NCI-H446 treated with DMSO at 0.1 percent for 48 hours (cell line): ENCODE data around the gene CYTH1.
A peak's percentile ranks its signal among the peaks of the same experiment; 100 is the strongest.

Experiments used
- DNase-seq: peaks from one replicate; lab custom pipeline; 2025; lab: John Stamatoyannopoulos, UW

The CYTH1 gene

DNA sequence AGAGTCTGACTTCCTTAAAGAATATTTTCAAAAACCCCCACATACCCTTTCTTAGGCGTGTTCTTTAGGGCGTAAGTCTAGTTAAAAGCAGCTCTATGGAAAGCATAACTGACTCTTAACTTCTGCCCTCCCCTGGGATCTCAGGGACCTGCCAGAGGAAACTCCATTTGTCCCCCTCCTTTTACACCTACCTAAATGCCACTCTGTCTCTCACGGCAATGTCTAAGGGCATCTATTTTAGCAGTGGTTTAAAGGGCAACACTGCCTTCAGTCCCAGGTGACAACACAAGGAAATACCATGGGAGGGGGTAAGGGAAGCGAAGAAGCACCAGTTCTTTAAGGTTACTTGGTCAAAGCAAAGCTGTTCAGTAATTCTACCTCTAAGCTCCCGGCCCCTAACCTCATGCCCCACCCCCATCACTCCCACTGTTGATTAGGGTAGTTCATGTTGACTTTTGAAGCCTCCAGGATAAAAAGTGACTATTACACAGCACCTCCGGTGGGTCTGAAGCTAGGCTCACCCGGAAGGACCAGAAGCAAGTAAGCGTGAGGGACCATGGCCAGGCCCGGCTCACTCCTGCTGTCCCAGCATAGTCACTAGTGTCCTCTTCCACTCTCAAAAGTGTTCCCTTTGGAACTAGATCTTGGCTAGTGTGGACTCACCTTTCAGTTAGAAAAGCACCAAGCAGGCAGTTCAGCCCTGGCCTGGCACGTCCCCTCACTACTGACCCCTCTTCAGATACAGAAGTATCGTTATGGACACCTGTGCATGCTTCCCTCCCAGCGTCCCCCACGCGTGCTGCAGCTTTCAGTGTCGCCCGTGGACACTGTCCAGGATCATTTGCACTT lies 47.1 kb downstream of the CYTH1 start:
- DNase-seq, result no peak

DNA sequence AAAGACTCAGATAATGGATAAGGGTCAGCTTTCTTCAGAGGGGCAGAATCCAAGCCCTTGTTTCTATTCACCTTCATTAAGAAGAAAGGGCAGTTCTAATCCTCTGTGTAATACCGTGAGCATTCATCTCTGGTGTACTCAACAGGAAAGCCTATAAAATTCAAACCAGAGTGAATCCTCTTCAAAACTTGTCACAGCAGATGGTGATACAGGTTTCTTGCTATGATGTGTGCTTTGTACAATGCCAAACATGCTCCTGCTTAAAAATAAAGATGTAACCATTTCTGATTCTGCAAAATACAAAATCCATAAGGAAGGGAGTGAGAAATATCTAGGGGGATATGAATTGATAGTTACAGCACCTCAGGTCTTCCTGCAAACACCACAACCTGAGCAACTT lies 49.7 kb downstream of the CYTH1 start:
- DNase-seq, result no peak

DNA sequence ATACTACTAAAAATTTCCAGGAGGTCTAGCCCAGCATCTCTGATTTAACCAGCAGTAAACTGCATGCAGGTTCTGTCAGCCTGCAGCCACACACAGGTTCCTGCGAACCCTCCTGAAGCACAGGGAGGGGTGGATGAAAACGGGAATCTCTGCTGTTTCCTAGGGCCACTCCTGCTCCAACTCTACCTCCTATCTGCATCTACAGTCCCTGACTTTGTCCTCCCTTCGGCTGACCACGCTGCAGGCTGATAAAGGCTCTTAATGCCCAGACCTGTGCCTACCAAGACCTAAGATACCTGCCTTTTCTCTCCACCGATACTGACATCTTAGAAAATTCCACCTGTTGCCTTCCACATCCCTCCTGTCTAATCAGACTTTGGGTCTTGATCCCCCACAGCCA lies 50.2 kb downstream of the CYTH1 start:
- no peak for DNase-seq

DNA sequence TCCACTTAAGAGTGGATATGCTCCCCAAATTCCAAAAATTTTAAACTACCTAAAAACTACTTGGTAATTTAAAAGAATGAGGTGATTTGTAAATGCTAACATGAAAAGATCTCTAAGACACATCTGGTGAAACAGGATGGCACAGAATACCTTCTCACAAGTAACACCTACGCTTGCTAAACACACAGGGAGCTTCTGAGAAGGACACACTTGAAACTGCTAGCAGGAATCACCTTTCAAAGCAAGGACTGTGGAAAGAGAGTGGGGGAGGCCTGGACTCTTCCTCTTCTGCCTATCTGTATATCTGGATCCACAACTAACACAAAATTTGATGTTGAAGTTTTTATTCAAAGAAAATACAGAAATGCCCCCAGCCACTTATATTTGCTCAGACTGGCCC lies 52.4 kb downstream of the CYTH1 start:
- no peak for DNase-seq

DNA sequence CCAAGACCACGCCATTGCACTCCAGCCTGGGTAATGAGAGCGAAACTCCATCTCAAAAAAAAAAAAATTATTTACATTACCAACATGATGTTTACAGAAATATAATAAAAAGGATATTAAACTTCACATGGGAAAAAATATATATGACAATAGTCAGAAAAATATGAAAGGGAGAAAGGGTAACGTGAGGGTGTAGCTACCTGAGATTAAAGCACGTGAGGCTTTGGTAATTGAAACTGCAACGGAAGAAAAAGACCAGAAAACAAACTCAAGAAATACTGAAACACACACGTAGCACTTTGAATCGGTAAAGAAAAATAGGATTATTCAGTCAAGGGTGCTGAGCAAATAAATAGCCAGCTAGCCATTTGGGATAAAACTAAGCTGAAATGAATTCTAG lies 53.6 kb downstream of the CYTH1 start:
- DNase-seq, result no peak

DNA sequence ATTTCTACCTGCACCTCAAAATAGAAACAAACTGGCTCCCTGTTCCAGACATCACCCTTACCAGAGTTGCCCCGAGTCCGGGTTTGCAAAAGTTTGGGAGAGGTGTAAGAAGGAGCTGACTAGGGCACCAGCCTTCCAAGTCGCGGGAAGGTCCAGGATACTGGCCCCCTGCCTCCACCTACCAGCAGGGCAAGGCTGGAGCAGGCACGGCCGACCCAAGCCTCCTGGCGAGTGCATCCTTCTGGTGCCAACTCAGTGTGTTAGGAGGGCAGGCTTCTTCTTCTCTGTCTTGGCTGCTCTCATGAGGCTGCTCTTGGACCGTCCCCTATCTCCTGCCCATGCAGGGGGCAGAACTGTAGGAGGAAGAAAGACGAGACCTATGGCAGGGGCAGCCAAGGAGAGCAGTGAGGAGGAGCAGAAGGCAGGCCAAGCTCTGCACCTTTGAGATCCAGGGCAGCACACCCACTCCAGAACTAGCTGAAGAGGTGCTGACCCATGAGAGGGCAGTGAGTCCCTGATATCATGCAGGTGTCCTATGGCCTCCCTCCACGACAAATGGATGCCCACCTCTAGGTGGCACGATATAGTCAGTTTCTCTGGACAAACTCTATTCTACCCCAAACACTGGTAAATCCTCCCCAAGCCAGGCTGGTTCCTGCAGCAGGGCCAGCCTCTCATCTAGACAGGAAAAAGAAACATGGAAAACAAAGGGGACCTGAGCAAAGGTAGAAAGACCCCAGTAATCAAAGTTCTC lies 54.4 kb downstream of the CYTH1 start:
- no peak for DNase-seq

DNA sequence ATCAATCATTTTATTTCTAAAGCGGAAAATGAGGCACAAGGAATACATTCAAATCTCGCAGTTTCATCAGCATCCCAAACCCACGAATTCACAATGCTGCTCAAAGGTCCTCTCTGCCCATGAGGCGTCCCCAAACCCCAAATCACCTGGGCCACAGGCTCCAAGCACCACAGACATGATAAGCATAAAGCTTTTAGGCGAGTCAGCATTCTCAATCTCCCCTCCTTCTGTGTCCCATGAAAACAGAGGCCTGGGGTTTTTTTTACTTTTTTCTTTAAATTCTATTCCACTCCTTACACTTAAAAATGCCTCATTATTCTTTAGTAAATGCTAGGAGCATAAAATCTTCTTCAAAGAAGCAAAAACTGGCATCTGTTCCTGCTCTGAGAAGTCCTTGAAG lies 55.0 kb downstream of the CYTH1 start:
- DNase-seq, result no peak

DNA sequence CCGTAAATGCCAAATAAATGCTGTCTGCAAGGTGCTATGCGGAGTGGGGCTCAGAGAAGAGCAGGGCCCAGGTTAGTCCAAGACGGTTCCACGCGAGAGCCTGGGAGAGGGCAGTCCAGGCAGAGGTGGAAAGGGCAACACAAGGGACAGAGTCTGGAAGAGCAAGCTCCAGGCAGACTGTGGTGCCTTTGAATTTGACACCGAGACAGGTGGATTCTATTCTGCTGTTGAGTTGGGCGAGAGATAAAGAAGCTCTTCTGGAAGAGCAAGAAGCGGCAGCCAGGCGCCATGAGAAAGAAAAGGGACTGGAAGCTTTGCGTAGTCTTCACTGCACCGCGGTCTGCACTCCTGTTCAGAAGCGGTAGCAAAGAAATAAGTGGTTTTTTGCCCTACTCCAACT lies 55.6 kb downstream of the CYTH1 start:
- DNase-seq, result no peak

DNA sequence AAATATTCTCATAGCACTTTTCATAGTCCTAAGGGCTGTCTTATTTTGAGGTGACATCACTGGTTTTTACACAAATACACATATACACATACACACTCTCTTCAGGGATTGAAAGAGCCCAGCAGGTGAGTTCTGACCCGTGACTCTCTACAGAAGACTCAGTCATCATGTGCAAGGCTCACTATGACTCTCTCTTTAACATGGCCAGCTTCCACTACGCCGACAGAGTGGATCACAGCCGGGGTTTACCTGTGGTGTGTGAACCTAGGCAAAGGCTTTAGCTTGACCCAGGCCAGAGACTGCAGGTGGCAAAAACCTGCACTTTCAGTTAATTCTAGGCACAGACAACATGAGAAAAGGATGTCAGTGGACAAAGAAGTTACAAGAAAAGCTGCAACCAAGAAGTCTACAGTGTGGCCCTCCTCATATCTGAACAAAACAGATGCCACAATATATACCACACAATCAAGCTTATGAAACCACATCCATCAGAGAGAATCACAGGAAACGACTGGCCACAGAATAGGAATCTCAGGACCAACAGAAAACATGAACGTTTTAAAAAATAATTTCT lies 56.5 kb downstream of the CYTH1 start:
- no peak for DNase-seq

DNA sequence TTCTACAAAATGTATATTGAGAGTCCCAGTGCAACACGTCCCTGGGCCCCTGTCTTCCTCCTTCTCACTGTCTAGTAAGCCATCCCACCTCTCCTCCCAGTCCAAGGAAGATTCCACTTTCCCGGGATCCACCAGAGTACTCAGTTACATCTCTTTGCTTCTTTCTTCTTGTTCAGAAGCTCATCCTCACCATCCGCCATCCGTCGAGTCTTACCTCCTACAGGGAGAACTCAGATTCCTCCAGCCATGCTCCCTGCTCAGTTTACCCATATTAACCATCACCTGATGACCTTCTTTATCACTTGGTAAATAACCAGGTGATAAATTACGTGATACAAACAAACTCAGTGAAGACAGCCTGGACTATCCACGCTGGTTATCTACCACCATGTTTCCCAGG lies 57.1 kb downstream of the CYTH1 start:
- DNase-seq, result no peak

DNA sequence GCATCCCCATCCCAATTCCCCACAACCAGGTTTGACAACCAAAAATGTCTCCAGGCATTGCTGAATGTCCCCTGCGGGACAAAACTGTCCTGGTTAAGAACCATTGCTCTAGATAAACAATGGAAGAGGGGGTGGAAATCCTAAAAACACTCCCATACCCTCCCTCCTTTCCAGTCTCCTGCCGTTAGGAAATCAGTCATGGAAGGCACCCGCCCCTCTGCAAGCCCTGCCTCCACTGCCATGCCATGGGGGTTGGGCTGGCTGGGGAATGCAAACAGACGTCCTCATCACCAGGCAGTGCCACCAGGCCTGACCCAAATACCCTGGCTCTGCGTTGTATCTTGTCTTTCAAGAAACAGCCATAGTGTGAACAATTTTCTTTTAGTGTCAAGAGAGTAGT lies 57.5 kb downstream of the CYTH1 start:
- no peak for DNase-seq

DNA sequence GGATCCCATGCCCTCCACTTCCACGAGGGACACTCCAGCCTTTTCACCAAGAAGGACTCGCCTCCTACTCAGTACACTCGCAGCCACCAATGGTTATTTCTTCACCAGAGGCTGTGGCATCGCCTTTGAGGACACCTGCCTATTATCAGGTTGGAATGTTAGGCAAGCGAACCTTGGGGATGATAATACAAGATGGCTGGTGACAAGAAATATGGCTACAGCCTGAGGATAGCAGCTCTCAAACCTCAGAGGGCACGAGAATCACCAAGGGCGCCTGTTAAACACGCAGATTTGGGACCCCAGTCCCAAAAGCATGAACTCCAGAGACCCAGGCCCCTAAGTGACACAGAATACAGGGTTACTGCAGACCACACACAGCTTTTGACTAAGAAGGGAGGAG lies 58.1 kb downstream of the CYTH1 start:
- DNase-seq, result no peak

DNA sequence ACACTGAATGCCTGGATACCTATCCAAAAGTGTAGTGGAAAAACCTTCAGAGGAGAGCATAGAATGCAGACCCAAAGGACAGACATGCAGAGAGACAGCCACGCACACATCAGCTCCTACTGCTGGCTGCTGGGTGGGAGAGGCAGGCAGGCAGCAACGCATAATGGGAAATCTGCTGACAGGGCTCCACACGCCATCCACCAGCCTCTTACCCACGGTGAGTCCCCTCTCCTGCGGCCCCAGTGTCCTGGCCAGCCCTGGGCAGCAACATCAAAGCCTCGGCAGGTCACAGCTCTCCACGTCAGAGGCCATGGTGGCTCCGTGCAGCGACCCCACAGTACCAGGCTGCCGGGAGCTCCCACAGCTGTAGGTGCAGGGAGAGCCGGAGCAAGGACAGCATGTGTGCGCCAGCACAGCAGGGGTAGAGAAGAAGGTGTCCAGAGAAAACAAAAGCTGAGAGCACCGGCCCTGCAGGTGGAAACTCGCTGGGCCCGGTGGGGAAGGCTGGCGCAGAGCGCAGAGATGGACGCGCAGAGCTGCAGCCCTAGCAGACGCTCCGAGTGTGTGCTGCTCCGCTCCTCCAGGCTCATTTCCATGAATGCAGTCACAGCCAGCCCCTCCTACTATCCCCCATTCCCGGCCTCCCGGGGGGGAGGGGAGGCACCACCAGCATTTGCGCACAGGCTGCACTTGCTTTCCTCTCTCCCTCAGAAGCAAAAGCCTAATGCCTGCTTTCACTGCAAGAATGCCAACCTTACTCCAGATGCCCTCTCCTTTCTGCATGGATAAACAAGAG lies 58.9 kb downstream of the CYTH1 start:
- DNase-seq, result no peak

DNA sequence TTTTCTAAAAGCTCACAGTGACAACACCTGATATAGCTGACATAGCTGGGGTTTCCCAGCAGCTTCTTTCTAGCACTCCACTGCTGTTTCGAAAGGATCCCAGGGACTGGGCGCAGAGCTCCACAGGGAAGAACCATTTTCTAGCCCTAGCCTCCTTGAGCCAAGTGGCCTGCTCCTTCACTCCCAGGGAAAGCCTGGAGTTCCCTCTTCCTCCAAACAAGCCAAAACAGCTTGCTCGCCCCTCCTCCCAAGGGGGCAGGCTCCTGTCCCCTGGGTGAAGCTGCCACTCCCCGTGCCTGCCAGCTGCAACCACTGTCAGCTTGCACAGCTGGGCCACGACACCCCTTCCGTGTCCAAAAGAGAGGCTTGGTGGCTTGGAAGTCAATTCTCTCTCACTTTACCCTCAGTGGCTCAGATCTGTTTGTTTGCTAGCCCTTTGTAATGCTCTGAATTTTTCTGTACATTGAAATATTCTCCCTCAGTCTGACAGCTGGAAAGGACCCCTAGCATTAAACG lies 59.8 kb downstream of the CYTH1 start:
- no peak for DNase-seq

DNA sequence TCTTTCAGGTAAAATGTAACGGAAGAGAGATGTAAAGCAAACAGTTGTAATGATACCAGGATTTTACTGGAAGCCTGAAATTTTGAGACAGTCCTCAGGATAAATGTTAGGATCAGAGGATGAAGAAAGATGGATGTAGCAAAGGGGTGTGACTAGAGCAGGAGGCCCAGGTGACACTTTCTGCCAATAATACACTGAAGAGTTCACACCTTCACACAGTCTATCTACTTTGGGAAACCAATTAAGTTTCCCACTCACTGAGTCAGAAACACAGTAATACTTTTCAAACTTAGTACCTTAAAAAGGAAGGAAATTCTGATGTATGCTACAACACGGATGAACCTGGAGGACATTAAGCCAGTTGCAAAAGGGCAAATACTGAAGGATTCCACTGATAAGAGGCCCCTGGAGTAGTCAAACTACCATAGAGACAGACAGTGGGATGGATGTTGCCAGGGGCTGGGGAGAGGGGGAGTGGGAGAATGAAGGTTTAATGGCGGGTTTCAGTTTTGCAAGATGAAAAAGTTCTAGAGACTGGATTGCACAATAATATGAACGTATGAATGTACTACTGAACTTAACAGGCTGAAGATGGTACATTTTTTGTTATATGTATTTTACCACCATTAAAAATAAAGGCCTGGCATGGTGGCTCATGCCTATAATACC lies 62.3 kb downstream of the CYTH1 start:
- DNase-seq, result no peak

DNA sequence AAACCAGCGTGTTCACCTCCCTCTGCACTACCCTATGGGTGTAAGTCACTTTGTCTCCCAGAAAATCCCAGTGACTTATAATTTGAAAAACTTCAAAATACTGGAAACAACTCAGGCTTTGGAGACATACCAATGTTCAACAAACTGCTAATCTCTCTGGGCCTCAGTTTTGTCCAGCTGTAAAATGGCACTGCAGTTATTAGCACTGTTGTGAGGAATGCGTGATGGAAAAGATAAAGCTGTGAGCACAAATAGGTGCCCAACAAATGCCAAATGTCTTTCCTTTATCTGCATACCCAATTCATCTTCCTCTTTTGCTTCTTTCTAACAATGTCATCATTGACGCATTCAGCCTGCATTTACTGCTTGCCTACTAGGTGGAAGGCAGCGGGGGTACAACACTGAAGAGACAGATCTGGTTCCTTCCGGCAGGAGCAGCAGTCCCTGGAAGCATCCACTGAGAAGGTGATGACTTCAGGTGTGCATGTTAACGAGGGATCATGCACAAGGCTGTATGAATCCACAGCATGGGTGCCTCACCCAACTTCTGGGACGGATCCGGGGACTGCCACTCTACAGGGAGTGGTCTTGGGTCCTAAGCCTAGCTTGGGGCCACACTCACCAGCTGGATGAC lies 63.4 kb downstream of the CYTH1 start:
- DNase-seq, result no peak

DNA sequence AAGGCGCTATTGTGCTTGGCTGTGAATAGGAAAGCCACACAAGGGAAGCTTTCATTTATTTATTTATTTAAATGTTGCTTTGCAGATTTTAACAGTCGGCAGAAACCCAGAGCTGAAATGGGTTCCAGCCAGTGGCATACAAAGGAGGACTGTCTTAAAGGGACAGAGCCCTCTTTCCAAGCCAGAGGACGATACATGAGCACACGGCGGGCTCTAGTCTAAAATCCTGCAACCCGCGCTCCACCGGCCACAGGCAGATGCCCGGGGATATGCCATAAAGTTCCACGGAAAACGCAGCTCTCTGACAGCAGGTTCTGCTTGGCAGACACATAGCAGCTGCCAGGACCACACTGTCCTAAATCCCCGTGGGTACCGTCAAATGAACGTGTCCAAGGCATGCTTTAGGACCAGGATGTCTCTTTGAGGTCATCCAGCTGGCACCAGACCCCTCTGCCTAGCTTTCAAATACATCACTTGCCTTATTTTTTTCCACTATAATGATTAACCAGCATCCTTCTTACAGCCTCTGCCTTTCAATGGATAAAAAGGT lies 64.6 kb downstream of the CYTH1 start:
- DNase-seq, result peak; percentile 71

DNA sequence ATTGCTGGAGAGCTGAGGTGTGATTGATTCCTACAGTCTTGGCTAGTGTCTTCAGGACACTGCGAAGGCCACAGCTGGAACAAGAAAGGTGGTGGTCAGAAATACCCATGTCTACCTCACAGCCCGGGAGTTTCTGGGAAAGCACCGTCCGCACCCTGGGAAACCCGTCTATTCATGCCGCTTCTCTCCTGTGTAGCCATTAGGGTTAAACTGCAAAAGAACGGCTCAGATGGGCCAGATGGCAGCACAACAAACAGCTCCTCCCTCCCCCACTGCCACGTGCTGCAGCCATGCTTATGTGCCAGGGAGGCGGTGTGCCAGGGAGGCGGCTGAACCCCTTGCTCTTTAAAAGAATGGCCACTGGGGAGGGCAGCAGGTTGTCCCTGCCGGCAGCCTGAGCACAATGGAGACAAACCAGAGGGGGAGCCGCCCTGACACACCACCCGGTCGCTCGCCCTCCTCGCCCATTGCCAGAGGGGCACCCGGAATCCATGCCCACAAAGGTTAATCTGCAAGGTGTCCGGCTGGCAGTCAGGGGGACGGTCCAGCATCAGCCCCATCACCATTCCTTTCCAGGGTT lies 65.2 kb downstream of the CYTH1 start:
- peak; percentile 88 for DNase-seq

DNA sequence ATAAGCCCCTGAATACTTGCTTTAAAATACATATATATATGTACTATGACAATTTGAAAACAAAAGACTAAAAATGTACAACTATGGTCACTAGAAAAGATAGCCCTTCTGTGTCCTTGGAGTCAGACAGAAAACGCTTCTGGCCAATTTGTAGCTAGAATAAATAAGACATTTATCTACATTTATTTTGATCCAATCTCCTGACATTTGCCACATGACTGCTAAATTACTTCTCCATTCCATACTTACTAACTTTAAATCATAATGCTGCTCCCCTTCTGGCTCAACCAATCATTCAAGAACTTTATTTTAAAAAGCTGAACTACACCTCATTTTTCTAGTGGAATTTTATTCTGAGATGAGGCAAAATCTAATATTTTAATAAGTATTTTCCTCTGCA lies 65.8 kb downstream of the CYTH1 start:
- DNase-seq, result no peak

DNA sequence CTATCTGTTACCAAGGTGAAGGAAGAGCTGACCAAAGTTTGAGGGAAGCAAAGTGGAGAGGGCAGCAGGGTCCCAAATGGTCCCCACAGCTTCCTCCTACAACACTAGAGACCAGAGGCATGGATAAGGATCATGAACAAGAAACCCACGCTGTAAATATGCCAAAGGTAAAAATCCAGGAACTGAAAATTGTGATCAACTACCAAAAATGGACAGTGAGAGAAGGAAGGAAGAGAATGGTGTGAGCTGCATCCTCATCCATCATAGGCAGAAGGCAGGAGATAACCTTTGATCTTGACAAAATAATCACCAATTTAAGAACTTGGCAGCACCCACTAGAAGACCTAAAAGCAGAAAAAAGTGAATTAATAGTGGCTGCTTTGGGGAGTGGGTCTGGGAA lies 66.2 kb downstream of the CYTH1 start:
- DNase-seq, result no peak
